Measurements from ENCODE around the gene GRID1.
"Not testable (repeated sequence)": the region's sequence is repeated elsewhere in the genome, so short reads cannot be mapped to it uniquely, and the experiment has no call there.

Gene GRID1

DNA sequence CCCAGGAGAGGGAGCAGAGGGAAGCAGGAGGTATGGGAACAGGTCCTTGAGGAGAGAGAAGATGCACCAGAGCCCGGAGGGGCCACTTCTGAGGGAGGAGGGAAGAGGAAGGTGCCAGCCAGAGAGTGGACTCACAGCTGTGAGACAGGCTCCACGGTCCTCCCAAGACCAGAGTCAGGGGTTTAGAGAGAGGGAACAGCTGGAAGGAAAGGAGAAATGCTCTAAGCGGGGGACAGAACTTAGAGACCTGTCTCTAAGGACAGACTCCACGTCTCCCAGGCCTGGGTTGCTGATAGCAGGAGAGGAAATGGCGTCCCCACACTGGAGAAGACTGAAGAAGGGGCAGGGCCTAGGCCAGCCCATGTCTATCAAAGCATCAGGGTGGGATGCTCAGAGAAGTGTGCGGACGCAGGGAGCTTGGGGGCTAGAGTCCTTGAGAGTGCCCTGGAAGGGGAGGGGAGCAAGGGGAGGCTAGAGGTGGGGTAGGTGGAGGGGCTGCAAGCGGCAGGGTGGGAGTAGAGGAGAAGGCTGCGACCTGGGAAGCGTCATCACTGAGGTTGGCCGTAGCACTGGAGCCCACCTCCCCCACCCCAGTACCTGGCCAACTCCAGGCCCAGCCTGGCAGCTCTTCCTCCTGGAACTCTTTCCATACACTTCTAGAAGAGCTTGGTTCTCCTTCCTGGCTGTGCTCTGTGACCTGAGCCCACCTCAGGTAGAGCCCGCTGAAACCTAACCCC is 25.6 kb upstream of the GRID1 start:
- DNase-seq, result no peak

GRCh38 chr10:86391236-86391840 is 24.7 kb upstream of the GRID1 start:
- peak; percentile 42 for DNase-seq

GRCh38 chr10:86390337-86391120 is 23.9 kb upstream of the GRID1 start:
- no peak for DNase-seq

GRCh38 chr10:86389441-86390193 is 23.0 kb upstream of the GRID1 start:
- DNase-seq, result no peak

DNA sequence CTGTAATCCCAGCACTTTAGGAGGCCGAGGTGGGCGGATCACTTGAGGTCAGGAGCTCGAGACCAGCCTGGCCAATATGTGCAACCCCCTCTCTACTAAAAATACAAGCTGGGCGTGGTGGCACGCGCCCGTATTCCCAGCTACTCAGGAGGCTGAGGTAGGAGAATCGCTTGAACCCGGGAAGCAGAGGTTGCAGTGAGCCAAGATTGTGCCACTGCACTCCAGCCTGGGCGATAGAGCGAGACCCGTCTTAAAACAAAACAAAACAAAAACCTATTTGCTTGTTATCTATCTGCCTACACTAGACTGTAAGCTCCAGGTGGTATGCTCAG is 22.5 kb upstream of the GRID1 start:
- not testable (repeated sequence) for DNase-seq

DNA sequence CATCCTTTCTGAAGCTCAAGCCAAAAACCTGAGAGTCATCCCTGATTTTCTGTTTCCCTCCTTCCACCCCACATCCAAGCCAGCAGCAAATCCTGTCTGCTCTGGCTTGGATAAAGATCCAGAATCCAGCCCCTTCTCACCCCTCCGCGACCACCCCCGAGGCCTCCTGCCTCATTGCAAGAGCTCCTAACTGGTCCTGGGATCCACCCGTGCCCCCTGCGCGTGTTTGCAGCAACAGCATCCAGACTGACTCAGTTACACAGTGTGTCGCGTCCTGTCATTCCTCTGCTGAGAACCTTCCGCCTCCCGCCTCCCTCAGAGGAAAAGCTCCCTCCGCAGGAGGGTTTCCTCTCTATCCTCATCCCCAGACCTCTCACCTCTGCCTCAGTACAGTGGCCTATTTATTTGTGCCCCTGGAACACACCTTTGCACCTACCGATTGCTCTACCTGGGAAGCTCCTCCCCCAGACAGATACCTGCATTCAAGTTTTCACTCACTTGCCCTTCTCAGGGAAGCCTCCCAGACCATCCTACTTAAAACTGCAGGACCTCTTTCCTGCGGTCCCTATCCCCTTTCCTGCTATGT is 21.6 kb upstream of the GRID1 start:
- no peak for DNase-seq

DNA sequence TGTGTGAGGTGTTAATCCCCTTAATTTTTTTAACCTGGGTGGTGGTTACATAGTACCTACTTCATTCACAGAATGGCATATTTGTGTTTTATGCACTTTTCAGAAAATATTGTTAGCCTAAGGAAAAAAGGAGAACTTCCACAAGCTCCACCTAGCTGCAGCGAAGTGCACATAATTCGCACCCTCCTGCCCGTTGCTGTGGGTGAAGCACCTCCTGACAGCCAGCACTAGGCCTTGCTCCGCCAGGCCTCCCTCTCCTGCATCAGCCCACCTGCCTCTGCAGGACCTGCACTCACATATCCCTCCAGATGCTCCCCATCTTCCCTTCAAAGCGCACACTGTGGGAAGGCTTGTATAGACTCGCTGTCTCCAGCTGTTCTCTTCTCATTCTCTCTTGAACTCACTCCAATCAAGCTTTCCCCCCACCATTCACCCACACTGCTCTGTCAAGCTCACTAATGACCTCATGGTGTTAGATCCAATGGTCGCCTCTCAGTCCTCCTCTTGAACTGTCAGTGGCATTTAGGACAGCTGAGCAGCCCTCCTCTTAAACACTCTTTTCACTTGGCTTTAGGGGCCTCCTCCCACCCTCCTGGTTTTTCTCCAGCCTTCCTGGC is 20.7 kb upstream of the GRID1 start:
- peak; percentile 79 for DNase-seq

DNA sequence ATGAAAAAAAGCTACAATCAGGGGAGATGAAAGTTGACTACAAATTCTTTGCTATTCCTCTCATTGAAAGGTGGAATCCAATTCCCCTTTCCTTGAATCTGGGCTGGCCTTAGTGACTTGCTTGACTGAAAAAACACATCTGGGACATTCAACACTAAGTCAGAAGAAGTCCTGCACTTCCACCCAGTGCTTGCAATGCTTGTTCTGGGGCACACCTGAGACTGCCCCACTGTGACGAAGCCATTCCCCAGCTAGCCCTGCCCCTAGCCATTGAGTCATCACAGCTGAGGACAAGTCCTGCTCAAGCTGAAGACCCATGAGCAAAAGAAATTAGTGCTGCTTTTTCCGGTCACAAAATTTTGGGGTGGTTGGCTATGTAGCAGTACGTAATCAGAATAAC is 19.2 kb upstream of the GRID1 start:
- no peak for DNase-seq

GRCh38 chr10:86377797-86378146 is 11.2 kb upstream of the GRID1 start:
- DNase-seq, result no peak

DNA sequence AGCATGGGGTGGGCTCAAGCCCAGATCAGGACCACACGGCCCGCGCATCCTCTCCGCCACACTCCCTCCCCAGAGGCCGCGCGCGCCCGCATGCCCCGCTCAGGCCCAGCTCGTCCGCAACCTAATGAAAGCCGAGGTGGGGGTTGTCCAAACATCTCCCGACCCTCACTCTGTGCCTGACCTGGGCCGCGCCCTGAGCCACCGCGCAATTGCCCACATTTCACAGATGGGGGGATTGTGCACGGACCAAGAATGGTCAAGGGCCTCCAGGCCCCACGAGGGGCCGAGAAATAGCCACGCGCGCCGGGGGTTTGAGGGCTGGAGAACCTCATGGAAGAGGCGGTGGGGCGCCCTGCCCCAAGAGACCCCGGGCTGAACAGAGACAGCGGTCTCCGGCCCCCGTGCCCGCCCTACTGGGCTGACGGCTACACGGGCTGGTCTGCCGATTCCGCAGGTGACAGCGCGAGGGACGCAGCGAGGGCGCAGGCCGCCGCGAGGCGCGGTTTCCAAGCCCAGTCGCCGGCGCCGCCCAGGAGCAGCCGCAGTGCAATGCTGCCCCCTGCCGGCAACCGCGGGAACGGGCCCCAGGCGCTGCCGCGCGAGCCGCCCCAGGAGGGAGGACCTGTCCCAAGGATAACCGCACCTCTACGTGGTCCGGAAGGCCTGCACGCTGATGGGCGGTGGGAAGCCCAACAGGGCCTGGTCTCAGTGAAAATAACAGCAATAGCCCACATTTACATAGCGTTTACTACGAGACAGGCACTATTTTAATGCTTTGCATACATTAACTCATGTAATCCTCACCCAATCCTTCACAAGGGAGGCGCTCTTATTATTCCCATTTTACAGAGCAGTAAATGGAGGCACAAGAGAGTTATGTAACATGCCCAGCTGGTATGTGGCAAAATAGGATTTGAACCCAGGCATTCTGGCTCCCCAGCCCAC is 10.5 kb upstream of the GRID1 start:
- DNase-seq, result no peak

DNA sequence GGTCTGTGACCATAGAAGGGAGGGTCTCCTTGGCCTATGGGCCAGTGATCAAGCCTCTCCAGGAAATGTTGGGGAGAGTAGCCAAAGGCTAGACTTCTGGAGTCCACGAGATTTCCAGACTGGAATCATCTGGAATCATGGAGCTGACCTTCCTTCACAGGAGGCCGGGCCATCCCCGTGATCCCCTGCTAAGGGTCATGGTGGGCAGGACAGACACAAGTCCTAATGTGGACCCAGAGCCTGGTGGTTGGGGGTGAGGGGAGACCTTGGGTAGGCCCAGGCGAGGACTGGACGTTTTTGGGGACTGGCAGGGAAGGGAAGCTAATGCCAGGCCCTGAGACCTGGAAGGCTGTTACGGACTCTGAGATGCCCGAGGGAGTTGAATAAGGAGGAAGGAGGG is 9.8 kb upstream of the GRID1 start:
- DNase-seq, result no peak

- DNase-seq, result no peak
These were observed 8.6 kb upstream of the GRID1 start for GRCh38 chr10:86375204-86375603.

GRCh38 chr10:86374664-86375063 is 8.1 kb upstream of the GRID1 start:
- no peak for DNase-seq

DNA sequence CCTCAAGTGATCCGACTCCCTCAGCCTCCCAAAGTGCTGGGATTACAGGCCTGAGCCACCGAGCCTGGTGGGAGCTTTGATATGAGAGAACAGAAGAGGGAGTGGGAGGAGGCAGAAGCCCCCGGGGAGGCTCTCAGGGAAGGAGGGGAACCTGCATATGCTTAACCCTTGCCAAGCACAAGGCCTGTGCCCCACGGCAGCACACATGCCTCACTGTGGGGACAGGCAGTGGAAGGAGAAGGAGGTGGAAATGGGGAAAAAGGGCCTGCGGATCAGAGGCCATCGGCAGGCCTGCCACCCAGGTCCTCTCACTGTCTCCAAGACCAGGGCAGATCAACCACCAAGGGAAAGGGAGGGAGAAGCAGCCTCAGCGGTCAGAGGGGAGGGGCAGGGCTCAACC is 7.2 kb upstream of the GRID1 start:
- DNase-seq, result no peak

- no peak for DNase-seq
These were observed 6.7 kb upstream of the GRID1 start for GRCh38 chr10:86373251-86373650.

DNA sequence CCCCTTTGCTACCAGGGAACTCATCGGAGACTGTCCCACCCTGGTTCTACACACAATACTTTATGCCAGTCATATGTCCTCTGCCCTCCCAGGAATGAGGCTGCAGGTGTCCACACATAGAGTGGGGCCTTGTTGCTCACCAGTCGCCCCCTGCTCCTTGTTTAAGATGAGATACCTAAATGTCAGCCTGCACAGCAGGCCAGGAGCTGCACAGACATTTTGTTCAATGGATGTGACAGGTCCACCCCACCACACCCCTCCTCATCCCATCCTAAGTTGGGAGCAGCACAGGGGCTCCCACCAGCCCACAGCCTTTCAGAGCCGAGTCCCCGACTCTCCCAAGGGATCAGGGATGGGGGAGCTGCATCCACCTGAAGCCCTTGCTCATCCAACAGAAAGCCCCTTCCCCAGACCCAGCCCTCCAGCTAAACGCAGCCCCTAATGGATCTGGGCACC is 6.2 kb upstream of the GRID1 start:
- DNase-seq, result no peak

DNA sequence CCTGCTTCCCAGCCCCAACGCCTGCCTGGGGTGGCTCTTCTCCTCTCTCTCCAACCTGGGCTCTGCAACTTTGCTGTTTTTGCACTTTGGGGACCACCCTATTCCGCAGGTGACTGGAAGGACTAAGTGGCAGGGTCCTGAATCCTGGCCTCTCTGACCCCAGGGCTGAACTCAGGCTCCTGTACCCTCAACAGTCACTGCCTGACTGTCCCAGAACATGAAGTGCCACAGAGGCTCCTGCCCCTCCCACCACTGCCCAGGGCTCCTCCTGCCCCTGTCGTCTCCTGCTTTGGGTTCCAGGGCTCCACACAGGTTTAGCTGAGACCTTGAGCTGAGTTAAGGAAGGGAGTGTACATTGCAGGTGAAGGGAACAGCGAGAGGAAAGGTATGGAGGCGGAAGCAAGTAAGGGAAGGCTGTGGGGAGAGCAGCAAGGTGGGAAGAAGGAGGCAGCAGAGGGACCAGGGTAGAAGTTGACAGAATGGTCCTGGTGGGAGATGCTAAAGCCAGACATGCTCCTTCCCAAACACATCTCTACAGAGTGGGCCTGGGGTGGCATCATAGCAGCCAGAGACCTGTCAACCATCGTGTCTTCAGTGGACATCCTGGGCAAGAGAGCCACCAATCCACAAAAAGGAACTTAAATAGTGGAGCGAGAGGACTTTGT is 5.7 kb upstream of the GRID1 start:
- DNase-seq, result no peak

DNA sequence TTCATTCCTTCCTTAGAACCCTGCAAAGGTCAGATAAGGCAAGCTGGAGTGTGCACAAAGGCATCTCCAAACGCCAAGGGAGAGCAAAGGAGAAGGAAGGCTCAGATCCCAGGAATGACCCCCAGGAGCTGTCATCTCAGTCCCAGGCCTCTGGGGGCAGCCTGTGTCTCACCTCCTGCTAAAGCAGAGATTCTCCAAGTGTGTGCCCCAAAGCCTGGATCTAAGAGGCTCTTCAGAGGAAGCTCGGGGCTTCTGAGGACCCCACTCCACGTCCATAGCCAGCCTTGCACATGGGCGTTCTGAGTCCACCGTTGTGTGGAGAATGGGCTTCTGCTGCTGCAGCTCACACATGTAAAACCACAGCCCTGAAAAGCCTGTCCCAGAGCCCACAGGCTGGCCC is 5.1 kb upstream of the GRID1 start:
- DNase-seq, result no peak

DNA sequence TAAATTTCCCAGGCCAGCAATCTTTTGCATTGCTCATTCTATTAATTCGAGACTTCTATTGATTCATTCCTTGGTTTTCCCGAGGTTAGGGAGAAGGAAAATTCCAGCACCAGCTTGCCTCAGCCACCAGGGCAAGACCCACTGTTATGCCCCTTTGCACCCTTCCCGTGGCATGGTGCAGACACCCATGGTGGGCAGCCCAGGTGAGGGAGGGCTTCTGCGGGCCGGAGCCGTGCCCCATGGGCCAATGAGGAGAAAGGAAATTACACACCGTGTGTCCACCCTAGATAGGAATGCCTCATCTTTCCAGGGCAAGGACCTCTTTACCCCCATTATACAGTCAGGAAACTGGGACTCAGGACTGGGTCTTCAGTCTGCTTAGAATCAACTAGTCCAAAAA is 4.5 kb upstream of the GRID1 start:
- DNase-seq, result no peak

DNA sequence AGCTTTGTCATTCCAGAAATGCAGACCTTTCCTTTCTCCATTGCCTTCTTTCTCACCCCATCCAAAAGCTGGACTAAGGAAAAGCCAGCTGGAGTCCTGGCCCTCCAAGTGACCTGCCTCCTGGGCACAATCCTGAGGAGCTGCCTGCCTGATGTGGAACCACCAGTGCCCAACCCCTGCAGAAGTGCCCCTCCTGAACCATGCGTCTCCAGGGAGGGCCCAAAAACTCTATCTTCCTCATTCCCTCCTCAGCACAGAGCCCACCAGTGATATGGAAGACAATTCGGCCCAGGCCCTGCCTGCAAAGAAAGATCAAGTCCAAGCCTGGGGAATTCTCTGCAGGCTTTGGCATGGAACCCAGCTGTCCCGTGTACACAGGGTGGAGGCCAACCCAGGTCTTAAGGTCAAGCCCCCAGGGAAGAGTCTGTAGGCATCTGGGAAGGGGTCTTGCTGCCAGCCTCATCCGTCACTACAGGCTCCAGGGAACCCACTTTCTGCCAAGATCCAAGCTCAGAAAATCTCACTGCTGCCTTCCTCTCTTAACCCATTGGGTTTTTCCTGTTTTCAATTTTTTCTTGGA is 3.5 kb upstream of the GRID1 start:
- no peak for DNase-seq

GRCh38 chr10:86368987-86369386 is 2.4 kb upstream of the GRID1 start:
- no peak for DNase-seq
